HepG2 (cell line): ENCODE results near the gene ASPM. TPM values are rescaled to one million over a fixed set of nuclear protein-coding genes. Genes with fewer than 3 reads are reported as not detected.

Experiments used
- CENPX ChIP-seq: sonication (generic); formaldehyde crosslinking; IDR thresholded peaks from 2 replicates; pipeline ENCODE4 v1.9.0; 2021; ENCODE audit warnings: mild to moderate bottlenecking, missing genetic modification reagents, moderate library complexity
- ETV5 ChIP-seq: IDR thresholded peaks from 2 replicates; pipeline ENCODE4 v1.6.1; 2018; ENCODE audit warnings: missing biosample characterization, missing genetic modification reagents, inconsistent platforms, borderline replicate concordance
- GTF3A ChIP-seq: sonication (generic); formaldehyde crosslinking; conservative IDR thresholded peaks from 2 replicates; pipeline ENCODE4 v1.4.0; 2020; ENCODE audit warnings: mild to moderate bottlenecking, missing genetic modification reagents
- MED8 ChIP-seq: sonication (generic); formaldehyde crosslinking; IDR thresholded peaks from 2 replicates; pipeline ENCODE4 v1.8.1; 2023; ENCODE audit warnings: mild to moderate bottlenecking, missing genetic modification reagents; ENCODE audit not compliant: insufficient replicate concordance
- MTF1 ChIP-seq: sonication (generic); formaldehyde crosslinking; IDR thresholded peaks from 2 replicates; pipeline ENCODE4 v1.5.0; 2020; ENCODE audit warnings: missing genetic modification reagents
- SMC3 ChIP-seq: IDR thresholded peaks from 2 replicates; pipeline ENCODE4 v1.6.1; 2011; ENCODE audit warnings: low read length, improper control_type of control experiment
- ZNF282 ChIP-seq: fragments of 450-650 bp; IDR thresholded peaks from 2 replicates; pipeline ENCODE4 v1.6.1; 2018; ENCODE audit not compliant: partially characterized antibody
- ZNF343 ChIP-seq: sonication (generic); formaldehyde crosslinking; IDR thresholded peaks from 2 replicates; pipeline ENCODE4 v1.4.0; 2020; ENCODE audit warnings: mild to moderate bottlenecking, missing genetic modification reagents
- ZNF441 ChIP-seq: sonication (generic); formaldehyde crosslinking; IDR thresholded peaks from 2 replicates; pipeline ENCODE4 v1.7.0; 2021; ENCODE audit warnings: missing genetic modification reagents, borderline replicate concordance
- polyA plus RNA-seq, 8 experiments: library from polyadenylated mRNA; depleted of rRNA in 3 of 8; stranded (reverse) in 7 of 8; unstranded in 1 of 8; fragments of >200 nt; fragmentation: Illumina TruSeq in 4 of 8; extraction: Trizol in 4 of 8; gene quantifications; 2 replicates each; pipeline versions ENCODE4 v1.2.1 to v1.2.3, GENCODE V29; 2011 to 2016; ENCODE audit warnings: low read depth in 4 of 8, missing spikeins in 1 of 8, mixed read lengths in 1 of 8; ENCODE audit not compliant: insufficient read depth in 1 of 8
- total RNA-seq, 5 experiments: library from RNA; depleted of rRNA; stranded (reverse); fragments of >200 nt; fragmentation: Illumina TruSeq; extraction: Trizol; gene quantifications; 2 replicates each; pipeline ENCODE4 v1.2.3, GENCODE V29; 2016; ENCODE audit warnings: low read depth in 1 of 5
- TF ChIP-seq, protein P1 (sequence below): sonication (generic); formaldehyde crosslinking; IDR thresholded peaks from 2 replicates; pipeline ENCODE4 v1.8.0; 2022; ENCODE audit warnings: mild to moderate bottlenecking, missing genetic modification reagents; ENCODE audit not compliant: insufficient replicate concordance
- TF ChIP-seq, protein P2 (sequence below): fragments of 450-650 bp; IDR thresholded peaks from 2 replicates; pipeline ENCODE4 v1.6.1; 2017; ENCODE audit warnings: mild to moderate bottlenecking
- TF ChIP-seq, protein P3 (sequence below), 2 experiments: fragments of 450-650 bp in 1 of 2; sonication (generic) in 1 of 2; formaldehyde crosslinking in 1 of 2; IDR thresholded peaks; 2 replicates each; pipeline versions ENCODE4 v1.6.1 to v1.8.0; 2016 to 2022; ENCODE audit warnings: antibody characterized with exemption in 1 of 2, mild to moderate bottlenecking in 1 of 2, missing genetic modification reagents in 1 of 2
- TF ChIP-seq, protein P4 (sequence below): sonication (generic); formaldehyde crosslinking; IDR thresholded peaks from 2 replicates; pipeline ENCODE4 v1.9.0; 2021; ENCODE audit warnings: missing genetic modification reagents, borderline replicate concordance

ASPM gene
- total and polyA plus RNA-seq, 2 of the 13 experiments (the other 11 are each of a cell fraction or from before 2014, with no cell fraction given): 7.7 to 29.1 TPM

DNA sequence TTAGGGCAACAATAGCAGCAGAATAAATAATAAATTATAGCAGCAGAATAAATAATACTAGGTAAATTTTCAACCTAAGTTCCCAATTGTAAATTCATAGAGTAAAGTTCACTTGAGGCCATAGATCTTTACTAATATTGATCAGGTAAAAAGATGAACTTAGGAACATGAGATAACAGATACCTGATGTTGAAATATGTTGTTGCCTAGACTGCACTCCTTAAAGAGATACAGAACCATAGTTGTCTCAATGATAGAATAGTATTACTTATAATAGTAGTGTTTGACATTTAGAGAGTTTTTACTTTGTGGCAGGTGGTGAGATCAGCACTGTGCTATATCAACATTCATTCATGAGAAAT is 79.0 kb downstream of the ASPM start (continued):
- TF ChIP-seq, protein P1, sequence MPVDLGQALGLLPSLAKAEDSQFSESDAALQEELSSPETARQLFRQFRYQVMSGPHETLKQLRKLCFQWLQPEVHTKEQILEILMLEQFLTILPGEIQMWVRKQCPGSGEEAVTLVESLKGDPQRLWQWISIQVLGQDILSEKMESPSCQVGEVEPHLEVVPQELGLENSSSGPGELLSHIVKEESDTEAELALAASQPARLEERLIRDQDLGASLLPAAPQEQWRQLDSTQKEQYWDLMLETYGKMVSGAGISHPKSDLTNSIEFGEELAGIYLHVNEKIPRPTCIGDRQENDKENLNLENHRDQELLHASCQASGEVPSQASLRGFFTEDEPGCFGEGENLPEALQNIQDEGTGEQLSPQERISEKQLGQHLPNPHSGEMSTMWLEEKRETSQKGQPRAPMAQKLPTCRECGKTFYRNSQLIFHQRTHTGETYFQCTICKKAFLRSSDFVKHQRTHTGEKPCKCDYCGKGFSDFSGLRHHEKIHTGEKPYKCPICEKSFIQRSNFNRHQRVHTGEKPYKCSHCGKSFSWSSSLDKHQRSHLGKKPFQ (CRISPR knock-in tag): no peak
- TF ChIP-seq, protein P2, sequence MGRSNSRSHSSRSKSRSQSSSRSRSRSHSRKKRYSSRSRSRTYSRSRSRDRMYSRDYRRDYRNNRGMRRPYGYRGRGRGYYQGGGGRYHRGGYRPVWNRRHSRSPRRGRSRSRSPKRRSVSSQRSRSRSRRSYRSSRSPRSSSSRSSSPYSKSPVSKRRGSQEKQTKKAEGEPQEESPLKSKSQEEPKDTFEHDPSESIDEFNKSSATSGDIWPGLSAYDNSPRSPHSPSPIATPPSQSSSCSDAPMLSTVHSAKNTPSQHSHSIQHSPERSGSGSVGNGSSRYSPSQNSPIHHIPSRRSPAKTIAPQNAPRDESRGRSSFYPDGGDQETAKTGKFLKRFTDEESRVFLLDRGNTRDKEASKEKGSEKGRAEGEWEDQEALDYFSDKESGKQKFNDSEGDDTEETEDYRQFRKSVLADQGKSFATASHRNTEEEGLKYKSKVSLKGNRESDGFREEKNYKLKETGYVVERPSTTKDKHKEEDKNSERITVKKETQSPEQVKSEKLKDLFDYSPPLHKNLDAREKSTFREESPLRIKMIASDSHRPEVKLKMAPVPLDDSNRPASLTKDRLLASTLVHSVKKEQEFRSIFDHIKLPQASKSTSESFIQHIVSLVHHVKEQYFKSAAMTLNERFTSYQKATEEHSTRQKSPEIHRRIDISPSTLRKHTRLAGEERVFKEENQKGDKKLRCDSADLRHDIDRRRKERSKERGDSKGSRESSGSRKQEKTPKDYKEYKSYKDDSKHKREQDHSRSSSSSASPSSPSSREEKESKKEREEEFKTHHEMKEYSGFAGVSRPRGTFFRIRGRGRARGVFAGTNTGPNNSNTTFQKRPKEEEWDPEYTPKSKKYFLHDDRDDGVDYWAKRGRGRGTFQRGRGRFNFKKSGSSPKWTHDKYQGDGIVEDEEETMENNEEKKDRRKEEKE: no peak
- no peak for TF ChIP-seq SMC3
- TF ChIP-seq, protein P3, sequence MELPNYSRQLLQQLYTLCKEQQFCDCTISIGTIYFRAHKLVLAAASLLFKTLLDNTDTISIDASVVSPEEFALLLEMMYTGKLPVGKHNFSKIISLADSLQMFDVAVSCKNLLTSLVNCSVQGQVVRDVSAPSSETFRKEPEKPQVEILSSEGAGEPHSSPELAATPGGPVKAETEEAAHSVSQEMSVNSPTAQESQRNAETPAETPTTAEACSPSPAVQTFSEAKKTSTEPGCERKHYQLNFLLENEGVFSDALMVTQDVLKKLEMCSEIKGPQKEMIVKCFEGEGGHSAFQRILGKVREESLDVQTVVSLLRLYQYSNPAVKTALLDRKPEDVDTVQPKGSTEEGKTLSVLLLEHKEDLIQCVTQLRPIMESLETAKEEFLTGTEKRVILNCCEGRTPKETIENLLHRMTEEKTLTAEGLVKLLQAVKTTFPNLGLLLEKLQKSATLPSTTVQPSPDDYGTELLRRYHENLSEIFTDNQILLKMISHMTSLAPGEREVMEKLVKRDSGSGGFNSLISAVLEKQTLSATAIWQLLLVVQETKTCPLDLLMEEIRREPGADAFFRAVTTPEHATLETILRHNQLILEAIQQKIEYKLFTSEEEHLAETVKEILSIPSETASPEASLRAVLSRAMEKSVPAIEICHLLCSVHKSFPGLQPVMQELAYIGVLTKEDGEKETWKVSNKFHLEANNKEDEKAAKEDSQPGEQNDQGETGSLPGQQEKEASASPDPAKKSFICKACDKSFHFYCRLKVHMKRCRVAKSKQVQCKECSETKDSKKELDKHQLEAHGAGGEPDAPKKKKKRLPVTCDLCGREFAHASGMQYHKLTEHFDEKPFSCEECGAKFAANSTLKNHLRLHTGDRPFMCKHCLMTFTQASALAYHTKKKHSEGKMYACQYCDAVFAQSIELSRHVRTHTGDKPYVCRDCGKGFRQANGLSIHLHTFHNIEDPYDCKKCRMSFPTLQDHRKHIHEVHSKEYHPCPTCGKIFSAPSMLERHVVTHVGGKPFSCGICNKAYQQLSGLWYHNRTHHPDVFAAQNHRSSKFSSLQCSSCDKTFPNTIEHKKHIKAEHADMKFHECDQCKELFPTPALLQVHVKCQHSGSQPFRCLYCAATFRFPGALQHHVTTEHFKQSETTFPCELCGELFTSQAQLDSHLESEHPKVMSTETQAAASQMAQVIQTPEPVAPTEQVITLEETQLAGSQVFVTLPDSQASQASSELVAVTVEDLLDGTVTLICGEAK (IDR thresholded peaks at IDR 0.05): no peak
- TF ChIP-seq, protein P3 (CRISPR knock-in tag; IDR thresholded peaks at IDR 0.05): no peak
- no peak for TF ChIP-seq ZNF282
- no peak for TF ChIP-seq CENPX (CRISPR knock-in tag)
- TF ChIP-seq MED8 (CRISPR knock-in tag): no peak
- no peak for TF ChIP-seq ZNF343 (CRISPR knock-in tag)
- no peak for TF ChIP-seq MTF1 (CRISPR knock-in tag)
- TF ChIP-seq, protein P4, sequence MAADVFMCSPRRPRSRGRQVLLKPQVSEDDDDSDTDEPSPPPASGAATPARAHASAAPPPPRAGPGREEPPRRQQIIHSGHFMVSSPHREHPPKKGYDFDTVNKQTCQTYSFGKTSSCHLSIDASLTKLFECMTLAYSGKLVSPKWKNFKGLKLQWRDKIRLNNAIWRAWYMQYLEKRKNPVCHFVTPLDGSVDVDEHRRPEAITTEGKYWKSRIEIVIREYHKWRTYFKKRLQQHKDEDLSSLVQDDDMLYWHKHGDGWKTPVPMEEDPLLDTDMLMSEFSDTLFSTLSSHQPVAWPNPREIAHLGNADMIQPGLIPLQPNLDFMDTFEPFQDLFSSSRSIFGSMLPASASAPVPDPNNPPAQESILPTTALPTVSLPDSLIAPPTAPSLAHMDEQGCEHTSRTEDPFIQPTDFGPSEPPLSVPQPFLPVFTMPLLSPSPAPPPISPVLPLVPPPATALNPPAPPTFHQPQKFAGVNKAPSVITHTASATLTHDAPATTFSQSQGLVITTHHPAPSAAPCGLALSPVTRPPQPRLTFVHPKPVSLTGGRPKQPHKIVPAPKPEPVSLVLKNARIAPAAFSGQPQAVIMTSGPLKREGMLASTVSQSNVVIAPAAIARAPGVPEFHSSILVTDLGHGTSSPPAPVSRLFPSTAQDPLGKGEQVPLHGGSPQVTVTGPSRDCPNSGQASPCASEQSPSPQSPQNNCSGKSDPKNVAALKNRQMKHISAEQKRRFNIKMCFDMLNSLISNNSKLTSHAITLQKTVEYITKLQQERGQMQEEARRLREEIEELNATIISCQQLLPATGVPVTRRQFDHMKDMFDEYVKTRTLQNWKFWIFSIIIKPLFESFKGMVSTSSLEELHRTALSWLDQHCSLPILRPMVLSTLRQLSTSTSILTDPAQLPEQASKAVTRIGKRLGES (CRISPR knock-in tag): no peak
- TF ChIP-seq ZNF441 (CRISPR knock-in tag): no peak
- TF ChIP-seq ETV5 (CRISPR knock-in tag): no peak
- no peak for TF ChIP-seq GTF3A (CRISPR knock-in tag)
